ENCODE measurements around the gene BRAF.

GRCh38 chr7:140961117-140961516 lies 36.4 kb upstream of the BRAF start:
- TF ChIP-seq, protein P1, sequence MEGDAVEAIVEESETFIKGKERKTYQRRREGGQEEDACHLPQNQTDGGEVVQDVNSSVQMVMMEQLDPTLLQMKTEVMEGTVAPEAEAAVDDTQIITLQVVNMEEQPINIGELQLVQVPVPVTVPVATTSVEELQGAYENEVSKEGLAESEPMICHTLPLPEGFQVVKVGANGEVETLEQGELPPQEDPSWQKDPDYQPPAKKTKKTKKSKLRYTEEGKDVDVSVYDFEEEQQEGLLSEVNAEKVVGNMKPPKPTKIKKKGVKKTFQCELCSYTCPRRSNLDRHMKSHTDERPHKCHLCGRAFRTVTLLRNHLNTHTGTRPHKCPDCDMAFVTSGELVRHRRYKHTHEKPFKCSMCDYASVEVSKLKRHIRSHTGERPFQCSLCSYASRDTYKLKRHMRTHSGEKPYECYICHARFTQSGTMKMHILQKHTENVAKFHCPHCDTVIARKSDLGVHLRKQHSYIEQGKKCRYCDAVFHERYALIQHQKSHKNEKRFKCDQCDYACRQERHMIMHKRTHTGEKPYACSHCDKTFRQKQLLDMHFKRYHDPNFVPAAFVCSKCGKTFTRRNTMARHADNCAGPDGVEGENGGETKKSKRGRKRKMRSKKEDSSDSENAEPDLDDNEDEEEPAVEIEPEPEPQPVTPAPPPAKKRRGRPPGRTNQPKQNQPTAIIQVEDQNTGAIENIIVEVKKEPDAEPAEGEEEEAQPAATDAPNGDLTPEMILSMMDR (IDR thresholded peaks at IDR 0.05 in 2 of 3, conservative IDR thresholded peaks at IDR 0.05 in 1 of 3; ENCODE audit: borderline replicate concordance in 1 of 3, insufficient read depth in 1 of 3, low read depth in 2 of 3, low read length in 2 of 3): no peak
- TF ChIP-seq POLR2A (IDR thresholded peaks at IDR 0.05; ENCODE audit: borderline replicate concordance, extremely low read depth, insufficient read depth, insufficient read length) (no peak), REST (IDR thresholded peaks at IDR 0.05; ENCODE audit: low read depth) (no peak), EZH2phosphoT487 (IDR thresholded peaks at IDR 0.05; ENCODE audit: borderline replicate concordance) (no peak), SP1 (IDR thresholded peaks at IDR 0.05; ENCODE audit: low read depth) (no peak), TCF7L2 (IDR thresholded peaks at IDR 0.05; ENCODE audit: borderline replicate concordance, extremely low read depth, insufficient read depth, insufficient read length) (no peak), JUND (IDR thresholded peaks at IDR 0.05) (no peak), POLR2AphosphoS5 (IDR thresholded peaks at IDR 0.05; ENCODE audit: low read depth, low read length) (no peak), RAD21 (IDR thresholded peaks at IDR 0.05; ENCODE audit: low read depth) (no peak), YY1 (IDR thresholded peaks at IDR 0.05; ENCODE audit: extremely low read depth, insufficient replicate concordance, low read depth, low read length) (no peak), ZNF274 (IDR thresholded peaks at IDR 0.05; ENCODE audit: low read depth, low read length) (no peak), CEBPB (IDR thresholded peaks at IDR 0.05; ENCODE audit: low read depth) (no peak), CBX3 (IDR thresholded peaks at IDR 0.05; ENCODE audit: low read depth) (no peak)

Measured in HCT116 (cell line).